ACC112 (cell line): ENCODE results near the gene SORCS2.

Source experiments
- H2AFZ ChIP-seq: fragments of 200-600 bp; sonication (generic); one replicate; pipeline ENCODE4 v1.6.0; 2017; ENCODE audit warnings: antibody characterized with exemption, low read length; ENCODE audit not compliant: unreplicated experiment
- H3K27ac ChIP-seq: fragments of 200-600 bp; sonication (generic); 2 replicates; pipeline ENCODE4 v1.5.1; 2014; ENCODE audit warnings: low read depth, mild to moderate bottlenecking, antibody characterized with exemption, low read length, moderate library complexity
- H3K27me3 ChIP-seq: fragments of 200-600 bp; sonication (generic); 2 replicates; pipeline ENCODE4 v1.6.1; 2014; ENCODE audit warnings: mild to moderate bottlenecking, antibody characterized with exemption, low read length, moderate library complexity, mixed read lengths; ENCODE audit not compliant: insufficient read depth
- H3K36me3 ChIP-seq: fragments of 200-600 bp; sonication (generic); 2 replicates; pipeline ENCODE4 v1.6.1; 2016; ENCODE audit warnings: mild to moderate bottlenecking, antibody characterized with exemption, low read length, moderate library complexity, mixed read lengths; ENCODE audit not compliant: insufficient read depth
- H3K4me1 ChIP-seq: fragments of 200-600 bp; sonication (generic); one replicate; pipeline ENCODE4 v1.6.1; 2016; ENCODE audit warnings: low read length, mixed read lengths; ENCODE audit not compliant: insufficient read depth, unreplicated experiment, control insufficient read depth
- H3K4me3 ChIP-seq: fragments of 200-600 bp; sonication (generic); 2 replicates; pipeline ENCODE4 v1.5.1; 2014; ENCODE audit warnings: mild to moderate bottlenecking, low read depth, low read length
- H3K79me2 ChIP-seq: fragments of 200-600 bp; sonication (generic); one replicate; pipeline ENCODE4 v1.6.0; 2016; ENCODE audit warnings: low read length; ENCODE audit not compliant: control insufficient read depth, unreplicated experiment, insufficient read depth

SORCS2 gene

DNA sequence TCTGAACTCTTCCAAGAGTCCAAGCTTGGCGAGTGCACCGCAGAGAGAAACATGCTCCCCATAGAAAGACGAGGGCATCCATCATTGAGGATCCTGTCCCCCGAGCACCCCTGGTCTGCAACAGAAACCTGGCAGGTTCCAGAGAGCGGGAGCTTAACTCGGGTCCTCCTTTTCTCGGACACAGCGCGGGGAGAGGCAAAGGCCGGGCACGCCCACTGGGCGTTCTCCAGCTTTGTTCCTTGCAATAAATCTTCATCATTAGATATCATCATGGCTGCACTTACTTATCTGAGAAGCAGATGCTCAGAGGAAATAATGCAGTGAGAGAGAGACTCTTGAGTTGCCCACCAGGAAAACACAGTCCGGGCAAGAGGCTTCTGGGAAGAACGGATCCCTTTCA lies 332.5 kb downstream of the SORCS2 start:
- Histone ChIP-seq H3K4me1 (no peaks in the 10 kb centered on the region), H3K27ac (no peak overlapping the region), H3K4me3 (no peak overlapping the region), H3K79me2 (no peaks in the 10 kb centered on the region), H3K27me3 (peaks cover 11% of the 10 kb centered on the region; the same call in 1 of the 2 replicates), H2AFZ (no peak overlapping the region), H3K36me3 (no peaks in the 10 kb centered on the region)

DNA sequence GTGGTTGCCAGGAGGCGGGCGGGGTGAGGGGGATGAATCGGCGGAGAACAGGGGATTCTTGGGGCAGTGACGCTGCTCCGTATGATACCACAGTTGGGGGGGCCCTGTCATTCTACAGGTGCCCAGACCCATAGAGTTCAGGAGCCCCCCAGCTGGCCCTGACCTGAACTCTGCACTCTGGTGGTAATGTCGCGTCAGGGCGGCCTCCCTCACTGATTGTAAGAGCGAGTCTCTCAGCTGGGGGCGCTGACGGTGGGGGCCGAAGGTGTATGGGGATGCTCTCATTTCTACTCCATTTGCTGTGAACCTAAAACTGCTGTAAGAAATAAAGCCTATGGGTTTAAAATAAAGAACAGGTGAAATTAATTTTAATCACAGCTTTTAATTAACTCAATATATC lies 334.2 kb downstream of the SORCS2 start:
- Histone ChIP-seq H3K27ac (no peak overlapping the region), H2AFZ (no peak overlapping the region), H3K4me1 (no peaks in the 10 kb centered on the region), H3K79me2 (no peaks in the 10 kb centered on the region), H3K36me3 (no peaks in the 10 kb centered on the region), H3K4me3 (no peak overlapping the region), H3K27me3 (0 out of 2 replicates have a peak, but pooled peaks cover 4% of the 10 kb centered on the region)

DNA sequence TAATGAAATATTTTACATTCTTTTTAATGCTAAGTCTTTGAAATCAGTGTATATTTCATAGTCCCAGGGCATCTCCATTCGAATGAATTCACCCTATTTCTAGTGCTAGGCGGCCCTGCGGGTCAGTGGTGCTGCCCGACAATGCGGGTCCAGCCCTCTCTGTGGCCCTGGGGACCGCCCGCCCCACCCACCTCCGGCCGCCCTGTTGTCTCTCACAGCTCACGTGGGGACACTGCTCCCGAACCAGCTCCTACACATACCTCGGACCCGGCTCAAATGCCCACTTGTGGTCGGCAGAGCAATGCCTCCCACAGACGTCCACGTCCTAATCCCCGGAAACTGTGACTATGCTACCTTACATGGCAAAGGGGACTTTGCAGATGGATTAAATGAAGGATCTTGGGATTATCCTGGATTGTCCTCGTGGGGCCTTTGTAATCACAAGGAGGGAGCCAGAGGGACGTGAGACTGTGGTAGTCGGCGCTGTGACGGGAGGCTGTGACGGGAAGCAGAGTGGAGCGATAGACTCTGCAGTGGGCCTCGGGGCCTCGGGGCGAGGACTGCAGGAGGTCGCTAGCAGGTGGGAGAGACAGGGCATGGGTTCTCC lies 334.7 kb downstream of the SORCS2 start:
- H3K79me2 ChIP-seq, result no peaks in the 10 kb centered on the region
- H3K27me3 ChIP-seq, result 0 out of 2 replicates have a peak, but pooled peaks cover 4% of the 10 kb centered on the region
- no peak overlapping the region for H2AFZ ChIP-seq
- no peak overlapping the region for H3K27ac ChIP-seq
- no peaks in the 10 kb centered on the region for H3K36me3 ChIP-seq
- H3K4me3 ChIP-seq, result no peak overlapping the region
- H3K4me1 ChIP-seq, result no peaks in the 10 kb centered on the region

DNA sequence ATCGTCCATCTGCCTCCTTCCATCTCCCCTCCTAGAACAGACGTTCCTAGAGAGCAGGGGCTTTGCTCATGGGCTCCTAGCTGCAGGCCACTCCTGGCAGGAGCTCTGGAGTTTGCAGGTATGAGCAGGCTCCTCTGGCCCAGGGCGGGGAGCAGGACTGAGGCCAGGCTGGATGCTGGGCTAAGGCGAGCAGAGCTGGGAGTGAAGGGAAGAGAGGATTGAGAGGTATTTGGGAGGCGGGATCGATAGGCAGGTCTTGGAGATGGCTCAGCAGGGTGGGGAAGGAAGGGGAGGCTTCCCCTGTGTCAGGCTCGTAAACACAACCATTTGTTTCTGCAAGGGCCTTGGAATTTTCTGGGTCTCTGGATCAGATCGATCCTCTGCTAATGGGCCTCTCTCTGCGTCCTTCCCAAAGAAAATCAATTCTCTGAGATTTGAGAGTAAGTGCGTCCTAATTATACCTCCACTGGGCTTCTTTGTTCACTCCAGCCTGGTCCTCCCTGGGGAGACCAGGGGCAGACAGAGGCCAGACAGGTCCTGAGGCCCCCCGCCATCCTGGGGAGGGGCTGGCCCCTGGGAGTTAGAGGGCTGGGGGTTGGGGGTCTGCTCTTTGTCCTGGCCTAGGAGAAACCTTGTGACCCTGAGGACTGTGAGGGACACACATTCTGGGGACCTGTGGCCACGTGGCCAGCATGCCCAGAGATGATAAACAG lies 337.2 kb downstream of the SORCS2 start:
- H3K27me3 ChIP-seq, result no peaks in the 10 kb centered on the region
- H3K27ac ChIP-seq, result no peak overlapping the region
- H3K79me2 ChIP-seq, result no peaks in the 10 kb centered on the region
- H3K36me3 ChIP-seq, result no peaks in the 10 kb centered on the region
- no peak overlapping the region for H2AFZ ChIP-seq
- no peak overlapping the region for H3K4me3 ChIP-seq
- no peaks in the 10 kb centered on the region for H3K4me1 ChIP-seq

DNA sequence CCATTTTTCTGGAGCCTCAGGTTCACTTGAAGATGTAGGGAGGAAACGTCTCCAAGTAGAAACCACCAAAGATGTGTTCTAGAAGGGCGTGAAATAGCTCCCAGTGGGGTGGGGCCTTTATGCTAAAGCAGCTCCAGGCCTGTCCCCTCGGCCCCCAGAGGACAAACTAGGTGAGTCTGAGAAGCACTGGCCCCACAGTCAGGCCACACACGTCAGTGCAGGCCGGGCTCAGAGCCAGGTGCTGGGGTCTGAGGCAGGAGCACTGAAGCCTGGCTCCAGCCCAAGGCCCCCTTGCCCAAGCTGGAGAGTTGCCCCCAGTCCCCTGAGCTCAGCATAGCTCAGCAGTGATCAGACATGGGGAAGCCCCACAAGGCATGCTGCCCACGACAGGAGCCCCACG lies 337.7 kb downstream of the SORCS2 start:
- Histone ChIP-seq H3K27me3 (no peaks in the 10 kb centered on the region), H3K36me3 (no peaks in the 10 kb centered on the region), H3K4me1 (no peaks in the 10 kb centered on the region), H3K27ac (no peak overlapping the region), H3K79me2 (no peaks in the 10 kb centered on the region), H2AFZ (no peak overlapping the region), H3K4me3 (no peak overlapping the region)

DNA sequence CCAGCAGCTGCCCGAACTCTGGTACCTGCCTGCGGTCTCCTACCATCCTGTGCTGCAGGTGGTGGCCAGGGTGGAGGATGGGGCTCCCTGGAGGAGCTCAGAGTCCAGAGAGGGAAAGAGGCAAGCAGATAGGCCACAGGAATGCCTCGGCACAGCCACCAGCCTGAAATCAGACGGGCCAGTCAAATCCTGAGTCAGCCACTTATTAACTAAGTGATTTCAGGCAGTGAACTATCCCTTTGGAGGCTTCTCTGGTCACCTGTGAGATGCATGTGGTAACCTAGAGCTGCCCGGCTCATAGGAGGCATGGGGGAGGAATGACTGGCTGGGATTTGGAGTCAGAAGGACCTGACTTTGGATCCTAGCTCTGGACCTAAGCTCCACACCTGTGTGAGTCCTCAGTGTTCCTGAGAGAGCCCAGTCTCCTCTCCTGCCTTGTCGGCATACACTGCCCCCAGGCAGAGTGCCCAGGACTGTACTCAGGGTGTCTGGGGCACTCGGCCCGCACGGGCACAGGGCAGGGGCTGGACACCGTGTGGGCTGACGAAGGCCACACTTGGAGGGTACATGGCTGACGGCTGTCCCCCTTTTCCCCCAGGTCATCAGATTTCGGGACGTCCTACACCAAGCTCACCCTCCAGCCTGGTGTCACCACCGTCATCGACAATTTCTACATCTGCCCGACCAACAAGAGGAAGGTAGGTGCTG lies 338.7 kb downstream of the SORCS2 start:
- H3K4me1 ChIP-seq, result no peaks in the 10 kb centered on the region
- no peaks in the 10 kb centered on the region for H3K36me3 ChIP-seq
- no peaks in the 10 kb centered on the region for H3K79me2 ChIP-seq
- H3K27me3 ChIP-seq, result no peaks in the 10 kb centered on the region
- H3K27ac ChIP-seq, result no peak overlapping the region
- no peak overlapping the region for H3K4me3 ChIP-seq
- no peak overlapping the region for H2AFZ ChIP-seq

DNA sequence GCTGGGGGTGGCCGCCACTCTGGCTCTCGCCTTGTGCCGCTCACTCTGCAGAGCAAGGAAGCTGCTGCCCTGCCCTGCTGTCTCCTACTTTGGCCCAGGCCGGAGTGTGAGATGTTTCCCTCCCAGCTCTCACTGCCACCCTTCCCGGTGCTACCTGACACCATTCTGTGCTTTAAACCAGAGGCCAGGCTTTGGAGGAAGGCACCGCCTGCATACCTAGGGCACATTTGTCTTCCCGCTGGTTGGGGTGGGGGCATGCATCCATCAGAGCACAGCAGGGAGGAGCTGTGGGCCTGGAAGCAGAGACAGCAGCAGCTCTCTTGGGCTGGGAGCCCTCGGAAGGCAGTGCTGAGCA lies 339.3 kb downstream of the SORCS2 start:
- no peak overlapping the region for H2AFZ ChIP-seq
- no peaks in the 10 kb centered on the region for H3K79me2 ChIP-seq
- no peak overlapping the region for H3K4me3 ChIP-seq
- H3K36me3 ChIP-seq, result no peaks in the 10 kb centered on the region
- no peak overlapping the region for H3K27ac ChIP-seq
- no peaks in the 10 kb centered on the region for H3K27me3 ChIP-seq
- H3K4me1 ChIP-seq, result no peaks in the 10 kb centered on the region

DNA sequence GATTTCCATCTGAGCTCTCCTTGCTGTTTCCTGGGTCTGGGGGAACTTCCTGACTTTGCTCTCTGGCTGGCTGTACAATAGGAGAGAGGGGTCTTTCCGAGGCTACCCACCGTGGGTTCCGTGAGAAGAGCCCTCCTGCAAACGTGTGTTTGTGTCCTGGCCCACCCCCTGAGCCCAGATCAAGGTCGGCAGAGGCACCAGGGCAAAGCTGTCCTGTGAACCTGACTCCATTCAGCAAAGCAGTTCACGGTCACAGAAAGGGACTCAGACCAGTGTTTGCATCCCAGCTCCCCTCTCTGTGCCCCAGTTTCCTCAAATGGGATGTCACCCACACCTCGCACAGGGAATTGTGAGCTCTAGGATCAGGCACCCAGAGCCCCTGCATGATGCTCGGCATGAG lies 339.7 kb downstream of the SORCS2 start:
- Histone ChIP-seq H3K4me3 (no peak overlapping the region), H3K27me3 (no peaks in the 10 kb centered on the region), H3K4me1 (no peaks in the 10 kb centered on the region), H2AFZ (no peak overlapping the region), H3K27ac (no peak overlapping the region), H3K36me3 (no peaks in the 10 kb centered on the region), H3K79me2 (no peaks in the 10 kb centered on the region)

DNA sequence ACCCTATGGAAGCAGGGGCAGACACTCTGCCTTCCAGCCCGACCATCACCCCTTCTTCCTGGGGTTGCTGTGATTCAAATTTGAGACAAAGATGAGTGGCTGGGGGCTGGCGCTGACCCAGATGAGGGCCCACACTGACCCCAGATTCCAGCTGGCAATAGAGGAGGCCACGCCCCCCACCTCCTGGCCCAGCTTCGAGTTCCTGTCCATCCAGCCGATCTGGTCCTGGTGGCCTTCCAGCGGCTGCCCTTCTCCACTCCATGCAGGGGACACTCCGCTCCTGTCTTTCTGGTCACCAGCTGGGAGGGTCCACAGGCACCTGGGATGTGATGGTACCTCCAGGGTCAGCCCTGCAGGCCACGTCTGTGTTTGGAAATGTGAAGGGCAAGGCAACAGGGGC lies 340.9 kb downstream of the SORCS2 start:
- Histone ChIP-seq H2AFZ (no peak overlapping the region), H3K27me3 (no peaks in the 10 kb centered on the region), H3K36me3 (no peaks in the 10 kb centered on the region), H3K27ac (no peak overlapping the region), H3K4me1 (no peaks in the 10 kb centered on the region), H3K4me3 (no peak overlapping the region), H3K79me2 (no peaks in the 10 kb centered on the region)

DNA sequence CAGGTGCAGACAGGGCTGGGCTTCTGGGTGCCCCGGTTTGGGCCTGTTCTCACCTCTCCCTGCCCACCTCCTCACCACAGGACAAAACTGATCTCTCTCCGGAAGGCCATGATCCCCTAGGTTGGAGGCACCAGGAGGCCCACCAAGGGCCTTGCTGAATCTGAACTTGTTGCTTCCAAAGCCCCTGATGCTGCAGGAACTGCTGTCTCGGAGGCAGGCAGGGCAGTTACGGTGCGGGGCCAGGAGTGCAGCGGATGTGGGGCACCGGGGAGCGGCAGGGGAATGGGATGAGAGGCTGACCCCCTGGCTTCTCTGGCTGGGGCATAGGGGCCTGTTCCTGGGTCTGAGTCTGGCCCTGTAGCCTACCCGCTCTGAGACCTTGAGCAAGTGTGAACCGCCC lies 342.8 kb downstream of the SORCS2 start:
- H3K36me3 ChIP-seq, result no peaks in the 10 kb centered on the region
- H3K27ac ChIP-seq, result no peak overlapping the region
- H3K27me3 ChIP-seq, result no peaks in the 10 kb centered on the region
- H3K79me2 ChIP-seq, result no peaks in the 10 kb centered on the region
- H3K4me3 ChIP-seq, result no peak overlapping the region
- H2AFZ ChIP-seq, result no peak overlapping the region
- H3K4me1 ChIP-seq, result no peaks in the 10 kb centered on the region

DNA sequence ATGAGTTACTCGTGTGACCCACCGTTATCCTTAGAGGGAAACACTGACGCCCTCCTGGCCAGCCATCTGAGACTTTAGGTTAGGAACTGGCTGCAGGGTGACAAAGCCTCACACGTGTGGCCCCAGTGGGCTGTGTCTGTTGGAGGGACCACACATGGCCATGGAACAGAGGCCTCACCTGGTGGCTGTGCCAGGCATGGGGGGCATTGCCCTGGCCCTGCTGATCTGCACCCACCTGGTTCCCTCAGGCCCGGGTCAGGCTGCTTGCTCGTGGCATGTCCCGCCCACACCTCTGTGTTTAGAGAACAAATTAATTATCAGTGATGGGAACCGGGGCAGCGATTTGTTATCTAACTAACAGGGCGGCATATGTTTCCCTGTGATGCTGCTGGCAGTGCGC lies 343.3 kb downstream of the SORCS2 start:
- Histone ChIP-seq H3K27me3 (no peaks in the 10 kb centered on the region), H3K4me3 (no peak overlapping the region), H3K27ac (no peak overlapping the region)

More for the DNA sequence above, 343.3 kb downstream of the SORCS2 start:
- H3K36me3 ChIP-seq, result no peaks in the 10 kb centered on the region
- no peak overlapping the region for H2AFZ ChIP-seq
- no peaks in the 10 kb centered on the region for H3K4me1 ChIP-seq
- no peaks in the 10 kb centered on the region for H3K79me2 ChIP-seq
